ENCODE data around the gene PPP1R15B. TPM values are rescaled to one million over a fixed set of nuclear protein-coding genes. Genes with fewer than 3 reads are reported as not detected.

The PPP1R15B gene
- total and polyA plus RNA-seq, 12 donors: 6.8 to 58.9 (median 41.8) TPM

DNA sequence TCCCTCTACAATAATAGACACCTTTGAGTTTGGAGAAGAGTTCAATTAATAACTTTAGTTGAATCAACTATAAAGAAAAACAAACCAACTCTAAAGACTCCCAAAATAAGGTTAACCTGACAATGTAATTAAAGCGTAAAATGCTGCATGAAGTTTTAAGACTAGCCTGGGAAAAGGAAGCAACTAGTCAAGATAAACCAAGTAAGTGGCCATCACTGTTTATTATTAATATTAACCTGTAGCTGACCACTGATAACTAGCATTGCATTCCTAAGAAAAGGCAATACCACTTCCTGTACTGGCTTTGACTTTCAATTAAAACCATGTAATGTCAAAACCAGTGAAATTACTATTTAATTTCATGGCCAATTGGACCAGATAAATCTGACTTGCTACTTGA, 3.0 kb downstream of the PPP1R15B start:
- peak overlapping the region; percentile 39 to 99 (median 78) for H3K4me3 ChIP-seq
- no peaks in the 10 kb centered on the region for H3K9me3 ChIP-seq (replicated peaks in 1 of 3)
- 0 to 6% (median 4%) methylated on average over 1 of the region's 1 CpG for WGBS, 4 donors
- no peak for DNase-seq
- intact Hi-C loops (cut with DNase I): no loop called here
- no peaks in the 10 kb centered on the region for H3K27me3 ChIP-seq
- H3K27ac ChIP-seq: peak overlapping the region in 2 of 5 donors; percentile 9 to 95
- H3K4me1 ChIP-seq (replicated peaks in 1 of 2): peaks cover 15 to 45% of the 10 kb centered on the region in 2 donors
- no peak for TF ChIP-seq POLR2A (IDR thresholded peaks at IDR 0.05)
- TF ChIP-seq, protein P1, sequence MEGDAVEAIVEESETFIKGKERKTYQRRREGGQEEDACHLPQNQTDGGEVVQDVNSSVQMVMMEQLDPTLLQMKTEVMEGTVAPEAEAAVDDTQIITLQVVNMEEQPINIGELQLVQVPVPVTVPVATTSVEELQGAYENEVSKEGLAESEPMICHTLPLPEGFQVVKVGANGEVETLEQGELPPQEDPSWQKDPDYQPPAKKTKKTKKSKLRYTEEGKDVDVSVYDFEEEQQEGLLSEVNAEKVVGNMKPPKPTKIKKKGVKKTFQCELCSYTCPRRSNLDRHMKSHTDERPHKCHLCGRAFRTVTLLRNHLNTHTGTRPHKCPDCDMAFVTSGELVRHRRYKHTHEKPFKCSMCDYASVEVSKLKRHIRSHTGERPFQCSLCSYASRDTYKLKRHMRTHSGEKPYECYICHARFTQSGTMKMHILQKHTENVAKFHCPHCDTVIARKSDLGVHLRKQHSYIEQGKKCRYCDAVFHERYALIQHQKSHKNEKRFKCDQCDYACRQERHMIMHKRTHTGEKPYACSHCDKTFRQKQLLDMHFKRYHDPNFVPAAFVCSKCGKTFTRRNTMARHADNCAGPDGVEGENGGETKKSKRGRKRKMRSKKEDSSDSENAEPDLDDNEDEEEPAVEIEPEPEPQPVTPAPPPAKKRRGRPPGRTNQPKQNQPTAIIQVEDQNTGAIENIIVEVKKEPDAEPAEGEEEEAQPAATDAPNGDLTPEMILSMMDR (IDR thresholded peaks at IDR 0.05): no peak
- peaks cover 0 to 25% of the 10 kb centered on the region in 2 donors for H3K36me3 ChIP-seq (replicated peaks in 1 of 2)

DNA sequence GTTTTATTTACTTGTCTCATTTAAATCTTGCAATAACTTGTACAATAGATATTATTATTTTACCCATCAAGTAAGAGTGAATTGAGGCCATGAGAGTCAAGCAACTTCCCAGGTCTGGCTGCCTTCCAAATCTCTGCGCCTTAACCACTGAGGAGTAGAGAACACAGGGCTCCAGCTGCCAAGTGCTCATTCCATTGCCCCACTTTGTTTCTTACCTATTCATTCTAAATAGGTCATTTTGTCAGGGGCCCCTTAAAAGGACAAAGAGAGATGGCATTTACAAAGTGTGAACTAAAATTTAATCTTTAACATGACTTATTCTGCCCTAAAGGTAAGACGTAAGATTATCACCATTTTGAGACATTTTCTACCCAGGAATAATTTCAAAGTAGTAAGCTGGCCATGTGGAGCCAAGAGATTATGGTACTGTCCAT, 3.5 kb downstream of the PPP1R15B start:
- H3K4me1 ChIP-seq (replicated peaks in 1 of 2): peaks cover 15 to 45% of the 10 kb centered on the region in 2 donors
- H3K27ac ChIP-seq: peak overlapping the region in 3 of 5 donors; percentile 9 to 95 (median 30)
- peak; percentile 71 to 91 (median 83) for DNase-seq

DNA sequence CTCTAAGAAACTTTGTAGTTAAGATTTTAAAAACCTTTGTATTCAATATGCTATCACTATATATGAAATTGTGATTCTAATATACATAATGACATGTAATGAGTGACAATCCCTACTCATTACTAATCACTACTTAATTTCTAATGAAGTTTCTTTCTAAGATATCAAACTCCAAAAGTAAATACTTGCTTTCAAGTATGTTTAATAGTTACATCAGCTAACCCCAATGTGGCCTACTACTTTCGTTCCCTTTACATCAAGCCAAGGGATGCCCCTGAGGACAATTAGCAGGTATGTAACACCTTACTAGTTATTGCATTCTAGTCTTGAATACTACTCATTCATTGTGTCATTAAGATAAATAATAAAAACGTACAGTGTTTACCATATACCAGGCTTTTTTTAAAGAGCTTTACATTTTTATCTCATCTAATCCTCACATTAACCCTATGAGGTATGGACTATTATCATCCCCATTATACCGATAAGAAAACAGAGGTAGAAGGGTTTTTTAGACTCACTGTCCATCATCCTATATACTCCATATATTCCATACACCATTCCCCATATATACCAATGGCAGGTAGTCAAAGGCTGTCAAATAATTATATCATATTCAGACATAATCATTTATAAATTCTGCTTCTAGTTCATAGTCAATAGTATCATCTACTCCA, 4.2 kb downstream of the PPP1R15B start:
- H3K36me3 ChIP-seq (replicated peaks in 1 of 2): peaks cover 0 to 35% of the 10 kb centered on the region in 2 donors
- no peak for TF ChIP-seq POLR2A (IDR thresholded peaks at IDR 0.05)
- TF ChIP-seq, protein P1 (IDR thresholded peaks at IDR 0.05): no peak
- no peaks in the 10 kb centered on the region for H3K27me3 ChIP-seq
- H3K4me3 ChIP-seq: peak overlapping the region in 3 of 4 donors; percentile 58 to 98 (median 59)
- intact Hi-C loops (cut with DNase I): no loop called here
- no peaks in the 10 kb centered on the region for H3K9me3 ChIP-seq (replicated peaks in 1 of 3)
- DNase-seq: no peak
- no peak overlapping the region for H3K27ac ChIP-seq
- peaks cover 14 to 44% of the 10 kb centered on the region in 2 donors for H3K4me1 ChIP-seq (replicated peaks in 1 of 2)
- WGBS, 4 donors: 1 to 3% (median 1%) methylated on average over 3 of the region's 3 CpGs

More for the DNA sequence above, 3.5 kb downstream of the PPP1R15B start:
- Histone ChIP-seq H3K4me3 (peak overlapping the region in 3 of 4 donors; percentile 58 to 98 (median 59)), H3K27me3 (no peaks in the 10 kb centered on the region), H3K36me3 (replicated peaks in 1 of 2) (peaks cover 0 to 30% of the 10 kb centered on the region in 2 donors), H3K9me3 (replicated peaks in 1 of 3) (no peaks in the 10 kb centered on the region)
- TF ChIP-seq, protein P1 (IDR thresholded peaks at IDR 0.05): no peak
- no peak for TF ChIP-seq POLR2A (IDR thresholded peaks at IDR 0.05)
- intact Hi-C loops (cut with DNase I): no loop called here
- 0 to 2% (median 0%) methylated on average over 2 of the region's 2 CpGs for WGBS, 4 donors

DNA sequence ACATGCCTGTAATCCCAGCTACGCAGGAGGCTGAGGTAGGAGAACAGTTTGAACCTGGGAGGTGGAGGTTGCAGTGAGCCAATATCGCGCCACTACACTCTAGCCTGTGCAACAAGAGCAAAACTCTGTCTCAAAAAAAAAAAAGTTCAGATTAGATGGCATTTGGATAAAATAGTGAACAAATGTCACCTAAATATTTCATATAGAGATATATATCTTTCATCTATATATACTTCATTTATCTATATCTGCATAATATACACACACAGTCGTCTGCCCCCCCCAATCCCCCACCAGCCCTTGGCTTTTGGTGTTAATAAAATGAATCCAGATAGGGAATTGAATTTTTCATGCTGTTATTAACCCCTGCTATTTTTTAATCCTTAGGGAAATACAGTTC, 5.0 kb downstream of the PPP1R15B start:
- Histone ChIP-seq H3K4me3 (peak overlapping the region in 2 of 4 donors; percentile 59 to 98), H3K36me3 (replicated peaks in 1 of 2) (peaks cover 0 to 35% of the 10 kb centered on the region in 2 donors), H3K9me3 (replicated peaks in 1 of 3) (no peaks in the 10 kb centered on the region), H3K27ac (no peak overlapping the region), H3K27me3 (no peaks in the 10 kb centered on the region), H3K4me1 (replicated peaks in 1 of 2) (peaks cover 9 to 41% of the 10 kb centered on the region in 2 donors)
- no peak for DNase-seq
- intact Hi-C loops (cut with DNase I): no loop called here
- WGBS, 4 donors: 26 to 50% (median 40%) methylated on average over 4 of the region's 4 CpGs
- TF ChIP-seq POLR2A (IDR thresholded peaks at IDR 0.05): no peak
- TF ChIP-seq, protein P1 (IDR thresholded peaks at IDR 0.05): no peak
